AG09309 (cell line): ENCODE measurements around the gene CDK6.
A peak's percentile ranks its signal among the peaks of the same experiment; 100 is the strongest.

Experiments used
- DNase-seq: peaks from one replicate; pipeline ENCODE4 v3.0.0-alpha.2; 2010; ENCODE audit warnings: low read depth
- H3K4me3 ChIP-seq: 2 replicates; pipeline ENCODE4 v1.5.1; 2011; ENCODE audit warnings: mild to moderate bottlenecking, low read depth, low read length, moderate library complexity; ENCODE audit not compliant: control insufficient read depth
- TF ChIP-seq, protein P1 (sequence below): IDR thresholded peaks from 2 replicates; pipeline ENCODE4 v1.5.1; 2011; ENCODE audit warnings: mild to moderate bottlenecking, low read depth, low read length, inconsistent platforms; ENCODE audit not compliant: insufficient read depth, control insufficient read depth; ENCODE audit errors: missing control alignments

The CDK6 gene

DNA sequence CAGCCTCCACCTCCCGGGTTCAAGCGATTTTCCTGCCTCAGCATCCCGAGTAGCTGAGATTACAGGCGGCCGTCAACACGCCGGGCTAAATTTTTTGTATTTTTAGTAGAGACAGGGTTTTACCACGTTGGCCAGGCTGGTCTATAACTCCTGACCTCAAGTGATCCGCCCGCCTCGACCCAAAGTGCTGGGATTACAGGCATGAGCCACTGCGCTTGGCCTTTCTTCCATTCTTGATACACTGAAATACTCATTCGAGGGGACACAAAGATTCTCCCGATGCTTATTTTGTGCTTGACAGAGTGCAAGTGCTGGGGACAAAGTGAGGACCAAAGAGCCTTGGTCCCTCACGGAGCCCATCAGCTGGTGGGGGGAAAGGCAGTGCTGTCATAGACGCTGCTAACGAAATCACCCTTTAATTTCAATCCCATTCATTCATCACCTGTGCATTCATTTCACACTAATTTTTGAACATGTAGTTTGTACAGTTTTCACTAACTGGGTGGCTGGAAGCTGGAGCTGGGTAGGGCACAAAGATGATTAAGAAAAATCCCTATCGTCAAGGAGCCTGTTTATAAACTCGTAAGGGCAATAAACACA lies 245.6 kb downstream of the CDK6 start:
- peak overlapping the region; percentile 59 for H3K4me3 ChIP-seq
- no peak for DNase-seq
- TF ChIP-seq, protein P1, sequence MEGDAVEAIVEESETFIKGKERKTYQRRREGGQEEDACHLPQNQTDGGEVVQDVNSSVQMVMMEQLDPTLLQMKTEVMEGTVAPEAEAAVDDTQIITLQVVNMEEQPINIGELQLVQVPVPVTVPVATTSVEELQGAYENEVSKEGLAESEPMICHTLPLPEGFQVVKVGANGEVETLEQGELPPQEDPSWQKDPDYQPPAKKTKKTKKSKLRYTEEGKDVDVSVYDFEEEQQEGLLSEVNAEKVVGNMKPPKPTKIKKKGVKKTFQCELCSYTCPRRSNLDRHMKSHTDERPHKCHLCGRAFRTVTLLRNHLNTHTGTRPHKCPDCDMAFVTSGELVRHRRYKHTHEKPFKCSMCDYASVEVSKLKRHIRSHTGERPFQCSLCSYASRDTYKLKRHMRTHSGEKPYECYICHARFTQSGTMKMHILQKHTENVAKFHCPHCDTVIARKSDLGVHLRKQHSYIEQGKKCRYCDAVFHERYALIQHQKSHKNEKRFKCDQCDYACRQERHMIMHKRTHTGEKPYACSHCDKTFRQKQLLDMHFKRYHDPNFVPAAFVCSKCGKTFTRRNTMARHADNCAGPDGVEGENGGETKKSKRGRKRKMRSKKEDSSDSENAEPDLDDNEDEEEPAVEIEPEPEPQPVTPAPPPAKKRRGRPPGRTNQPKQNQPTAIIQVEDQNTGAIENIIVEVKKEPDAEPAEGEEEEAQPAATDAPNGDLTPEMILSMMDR, result no peak

DNA sequence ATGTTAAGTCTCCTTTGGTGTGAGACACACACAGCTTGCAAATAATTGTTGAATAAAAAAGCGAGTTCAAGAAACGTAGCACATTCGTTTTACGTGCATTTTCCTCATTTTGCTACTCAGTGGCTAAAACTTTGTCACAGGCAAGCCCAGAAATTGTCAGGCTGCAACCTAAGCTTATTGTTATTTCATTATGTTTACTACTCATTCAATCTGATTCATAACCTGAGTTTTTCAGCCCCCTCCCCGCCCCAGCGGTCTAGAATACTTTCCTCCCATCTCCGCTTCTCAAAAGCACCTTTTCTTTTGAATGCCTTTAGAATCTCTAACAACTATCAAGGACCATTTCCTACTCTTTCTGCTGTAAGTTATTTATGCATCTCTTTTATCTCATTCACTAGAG lies 247.3 kb downstream of the CDK6 start:
- TF ChIP-seq, protein P1, result no peak
- DNase-seq, result no peak
- H3K4me3 ChIP-seq, result peak overlapping the region; percentile 59

DNA sequence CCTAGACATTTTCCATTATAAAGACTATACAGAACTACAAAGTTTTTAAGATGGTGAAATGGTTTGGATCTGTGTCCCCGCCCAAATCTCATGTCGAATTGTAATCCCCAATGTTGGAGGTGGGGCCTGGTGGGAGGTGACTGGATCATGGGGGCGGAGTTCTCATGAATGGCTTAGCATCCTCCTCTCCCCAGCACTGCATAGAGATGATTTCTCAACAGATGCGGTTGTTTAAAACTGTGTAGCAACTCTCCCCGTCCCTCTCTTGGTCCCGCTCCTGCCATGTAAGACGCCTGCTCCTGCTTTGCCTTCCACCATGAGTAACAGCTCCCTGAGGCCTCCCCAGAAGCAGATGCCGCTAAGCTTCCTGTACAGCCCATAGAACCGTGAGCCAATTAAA lies 247.8 kb downstream of the CDK6 start:
- TF ChIP-seq, protein P1, result no peak
- H3K4me3 ChIP-seq, result peak overlapping the region; percentile 59; the same call in 1 of the 2 replicates
- no peak for DNase-seq

DNA sequence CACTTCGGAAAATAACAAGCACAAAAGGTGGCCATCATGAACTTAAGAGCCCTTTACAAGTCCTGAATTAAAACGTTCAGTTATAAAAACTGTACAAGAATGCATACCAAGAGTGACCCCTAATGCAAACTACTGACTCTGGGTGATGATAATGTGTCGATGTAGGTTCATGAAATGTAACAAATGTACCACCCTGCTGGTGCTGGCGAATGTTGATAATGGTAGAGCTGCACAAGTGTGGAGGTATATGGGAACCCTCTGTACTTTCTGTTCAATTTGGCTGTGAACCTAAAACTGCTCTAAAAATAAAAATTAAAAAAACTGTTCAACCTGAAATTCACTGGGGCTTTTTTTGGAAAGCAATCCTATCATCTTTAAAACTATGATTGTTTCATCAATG lies 249.5 kb downstream of the CDK6 start:
- TF ChIP-seq, protein P1, result no peak
- no peak overlapping the region for H3K4me3 ChIP-seq
- DNase-seq, result no peak

DNA sequence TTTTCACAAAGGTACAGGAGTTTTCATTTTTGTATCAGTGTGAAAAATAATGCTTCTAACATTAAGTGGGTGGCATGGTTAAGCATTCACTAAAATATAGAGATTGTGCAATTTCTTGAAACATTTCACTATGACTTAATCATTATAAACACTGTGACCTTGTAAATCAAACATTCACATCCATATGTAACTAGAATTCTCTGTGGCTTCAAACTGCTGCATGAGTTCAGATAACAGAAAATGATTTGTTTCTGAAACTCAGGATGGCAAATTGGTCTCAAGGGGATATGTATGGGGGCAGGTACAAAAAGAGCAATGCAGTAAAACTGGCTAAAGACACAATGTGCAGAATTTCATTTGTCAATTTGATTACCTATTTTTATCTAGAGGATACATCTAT lies 250.0 kb downstream of the CDK6 start:
- DNase-seq, result peak; percentile 11
- H3K4me3 ChIP-seq, result no peak overlapping the region
- TF ChIP-seq, protein P1, result no peak

DNA sequence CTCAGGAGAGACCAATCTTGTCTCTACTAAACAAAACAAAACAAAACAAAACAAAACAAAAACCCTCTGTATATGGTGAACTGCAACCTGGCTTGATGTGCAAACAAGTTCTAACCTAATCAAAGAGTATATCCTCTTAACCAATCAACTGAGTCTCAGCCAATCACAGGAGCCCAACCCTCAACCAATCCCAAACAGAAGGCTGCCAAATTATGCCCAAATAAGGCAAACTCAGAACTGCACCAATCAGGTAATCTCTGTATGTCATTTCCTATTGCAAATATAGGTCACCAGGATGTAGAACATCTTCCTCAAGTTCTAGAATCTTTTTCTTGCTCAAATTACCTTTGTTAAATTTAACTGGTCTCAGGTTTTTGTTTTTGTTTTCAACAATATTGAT lies 251.4 kb downstream of the CDK6 start:
- no peak for DNase-seq
- no peak overlapping the region for H3K4me3 ChIP-seq
- TF ChIP-seq, protein P1, result no peak
